NT2/D1 (cell line): Measurements from ENCODE around the gene MYD88.

Experiments
- SUZ12 ChIP-seq: IDR thresholded peaks from 2 replicates; pipeline ENCODE4 v1.6.1; 2011; ENCODE audit not compliant: insufficient read length, insufficient read depth; ENCODE audit errors: extremely low read depth
- YY1 ChIP-seq: IDR thresholded peaks from 2 replicates; pipeline ENCODE4 v1.6.1; 2011; ENCODE audit not compliant: insufficient read length, insufficient read depth

- TF ChIP-seq YY1: no peak
- TF ChIP-seq SUZ12: no peak
These were observed 42.6 kb upstream of the MYD88 start for GRCh38 chr3:38095669-38096483.
